SU-DHL-6 (cell line): ENCODE data around the gene SRPK3.

Experiments used
- EZH2phosphoT487 ChIP-seq: fragments of 200-600 bp; sonication (generic), shearing (Covaris generic); conservative IDR thresholded peaks from 2 replicates; pipeline ENCODE4 v1.6.1; 2018; ENCODE audit warnings: mild to moderate bottlenecking, antibody characterized with exemption, low read length, moderate library complexity, mixed read lengths
- TF ChIP-seq, protein P1 (sequence below): fragments of 200-600 bp; sonication (generic); IDR thresholded peaks from one replicate; pipeline ENCODE4 v1.5.1; 2017; ENCODE audit warnings: antibody characterized with exemption, mild to moderate bottlenecking, low read length, moderate library complexity; ENCODE audit not compliant: insufficient read depth, poor library complexity, severe bottlenecking

- TF ChIP-seq EZH2phosphoT487 = no peak
- TF ChIP-seq, protein P1, sequence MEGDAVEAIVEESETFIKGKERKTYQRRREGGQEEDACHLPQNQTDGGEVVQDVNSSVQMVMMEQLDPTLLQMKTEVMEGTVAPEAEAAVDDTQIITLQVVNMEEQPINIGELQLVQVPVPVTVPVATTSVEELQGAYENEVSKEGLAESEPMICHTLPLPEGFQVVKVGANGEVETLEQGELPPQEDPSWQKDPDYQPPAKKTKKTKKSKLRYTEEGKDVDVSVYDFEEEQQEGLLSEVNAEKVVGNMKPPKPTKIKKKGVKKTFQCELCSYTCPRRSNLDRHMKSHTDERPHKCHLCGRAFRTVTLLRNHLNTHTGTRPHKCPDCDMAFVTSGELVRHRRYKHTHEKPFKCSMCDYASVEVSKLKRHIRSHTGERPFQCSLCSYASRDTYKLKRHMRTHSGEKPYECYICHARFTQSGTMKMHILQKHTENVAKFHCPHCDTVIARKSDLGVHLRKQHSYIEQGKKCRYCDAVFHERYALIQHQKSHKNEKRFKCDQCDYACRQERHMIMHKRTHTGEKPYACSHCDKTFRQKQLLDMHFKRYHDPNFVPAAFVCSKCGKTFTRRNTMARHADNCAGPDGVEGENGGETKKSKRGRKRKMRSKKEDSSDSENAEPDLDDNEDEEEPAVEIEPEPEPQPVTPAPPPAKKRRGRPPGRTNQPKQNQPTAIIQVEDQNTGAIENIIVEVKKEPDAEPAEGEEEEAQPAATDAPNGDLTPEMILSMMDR = no peak
Measured at GRCh38 chrX:153816831-153817690, 36.2 kb downstream of the SRPK3 start.
